Mucosa of stomach (tissue), 1 donor: ENCODE results near the gene EDEM2.
"Not testable (repeated sequence)": the region's sequence is repeated elsewhere in the genome, so short reads cannot be mapped to it uniquely, and the experiment has no call there.

Experiments used
- H3K27me3 ChIP-seq: one replicate; pipeline ENCODE4 v1.7.0; 2013; ENCODE audit warnings: mild to moderate bottlenecking, low read length; ENCODE audit not compliant: control insufficient read depth, insufficient read depth
- H3K36me3 ChIP-seq: one replicate; pipeline ENCODE4 v1.7.0; 2013; ENCODE audit warnings: low read length; ENCODE audit not compliant: control insufficient read depth, insufficient read depth
- H3K4me1 ChIP-seq: one replicate; pipeline ENCODE4 v1.7.0; 2013; ENCODE audit warnings: mild to moderate bottlenecking, low read length; ENCODE audit not compliant: control insufficient read depth, insufficient read depth
- H3K4me3 ChIP-seq: one replicate; pipeline ENCODE4 v1.7.0; 2013; ENCODE audit warnings: low read length
- H3K9ac ChIP-seq: one replicate; pipeline ENCODE4 v1.7.0; 2013; ENCODE audit warnings: mild to moderate bottlenecking, low read length, moderate library complexity
- H3K9me3 ChIP-seq: one replicate; pipeline ENCODE4 v1.7.0; 2013; ENCODE audit warnings: mild to moderate bottlenecking, low read length, moderate library complexity; ENCODE audit not compliant: control insufficient read depth
- donor health status: Pancreatic carcinoma.

Gene EDEM2

GRCh38 chr20:35180266-35180665 lies 33.1 kb upstream of the EDEM2 start:
- Histone ChIP-seq H3K4me3 (no peak overlapping the region), H3K4me1 (no peaks in the 10 kb centered on the region), H3K9me3 (no peaks in the 10 kb centered on the region), H3K36me3 (no peaks in the 10 kb centered on the region), H3K27me3 (no peaks in the 10 kb centered on the region), H3K9ac (no peak overlapping the region)

- H3K4me3 ChIP-seq = no peak overlapping the region
- H3K27me3 ChIP-seq = no peaks in the 10 kb centered on the region
- H3K9ac ChIP-seq = no peak overlapping the region
- H3K4me1 ChIP-seq = peaks cover 1% of the 10 kb centered on the region
- no peaks in the 10 kb centered on the region for H3K36me3 ChIP-seq
- H3K9me3 ChIP-seq = no peaks in the 10 kb centered on the region
Measured at GRCh38 chr20:35179292-35180212, 32.4 kb upstream of the EDEM2 start.

GRCh38 chr20:35176132-35176531 lies 29.0 kb upstream of the EDEM2 start:
- Histone ChIP-seq H3K36me3 (no peaks in the 10 kb centered on the region), H3K27me3 (no peaks in the 10 kb centered on the region), H3K4me1 (peaks cover 20% of the 10 kb centered on the region), H3K4me3 (no peak overlapping the region), H3K9me3 (no peaks in the 10 kb centered on the region), H3K9ac (no peak overlapping the region)

- Histone ChIP-seq H3K27me3 (no peaks in the 10 kb centered on the region), H3K9me3 (no peaks in the 10 kb centered on the region), H3K9ac (no peak overlapping the region)
Measured at GRCh38 chr20:35174458-35175216, 27.5 kb upstream of the EDEM2 start.

GRCh38 chr20:35173576-35174192 lies 26.5 kb upstream of the EDEM2 start:
- Histone ChIP-seq H3K9ac (no peak overlapping the region), H3K27me3 (no peaks in the 10 kb centered on the region), H3K9me3 (no peaks in the 10 kb centered on the region), H3K36me3 (no peaks in the 10 kb centered on the region), H3K4me3 (no peak overlapping the region), H3K4me1 (peaks cover 20% of the 10 kb centered on the region)

More at GRCh38 chr20:35174458-35175216, 27.5 kb upstream of the EDEM2 start:
- H3K36me3 ChIP-seq = no peaks in the 10 kb centered on the region
- peaks cover 20% of the 10 kb centered on the region for H3K4me1 ChIP-seq
- H3K4me3 ChIP-seq = no peak overlapping the region

GRCh38 chr20:35172434-35172806 lies 25.3 kb upstream of the EDEM2 start:
- Histone ChIP-seq H3K4me1 (peaks cover 20% of the 10 kb centered on the region), H3K27me3 (no peaks in the 10 kb centered on the region), H3K36me3 (no peaks in the 10 kb centered on the region), H3K4me3 (peak overlapping the region; percentile 26), H3K9ac (peak overlapping the region; percentile 68), H3K9me3 (no peaks in the 10 kb centered on the region)

GRCh38 chr20:35171753-35172433 lies 24.8 kb upstream of the EDEM2 start, which contains the start of gene PROCR:
Gene PROCR (plus strand): TSS chr20:35172072. CDS start chr20:35172155, 83 bp downstream.
- Histone ChIP-seq H3K27me3 (no peaks in the 10 kb centered on the region), H3K4me3 (peak within 1 kb of the TSS; percentile 26), H3K9ac (peak within 1 kb of the TSS; percentile 68)

GRCh38 chr20:35171438-35171752 lies 24.3 kb upstream of the EDEM2 start:
- peaks cover 20% of the 10 kb centered on the region for H3K4me1 ChIP-seq
- H3K36me3 ChIP-seq = no peaks in the 10 kb centered on the region
- no peaks in the 10 kb centered on the region for H3K27me3 ChIP-seq
- no peak overlapping the region for H3K9ac ChIP-seq
- H3K4me3 ChIP-seq = no peak overlapping the region
- no peaks in the 10 kb centered on the region for H3K9me3 ChIP-seq

More at GRCh38 chr20:35171753-35172433, 24.8 kb upstream of the EDEM2 start, which contains the start of gene PROCR:
- Histone ChIP-seq H3K36me3 (no peaks in the 10 kb centered on the region), H3K9me3 (no peaks in the 10 kb centered on the region), H3K4me1 (peaks cover 20% of the 10 kb centered on the region)

GRCh38 chr20:35168701-35169409 lies 21.7 kb upstream of the EDEM2 start:
- H3K9ac ChIP-seq, H3K27me3 ChIP-seq, H3K36me3 ChIP-seq, H3K9me3 ChIP-seq, H3K4me3 ChIP-seq: not testable (repeated sequence)
- H3K4me1 ChIP-seq = peaks cover 12% of the 10 kb centered on the region

- no peak overlapping the region for H3K4me3 ChIP-seq
Measured at GRCh38 chr20:35167787-35168186, 20.7 kb upstream of the EDEM2 start.

GRCh38 chr20:35166242-35166830 lies 19.2 kb upstream of the EDEM2 start:
- H3K4me3 ChIP-seq = no peak overlapping the region
- H3K27me3 ChIP-seq = no peaks in the 10 kb centered on the region
- H3K9ac ChIP-seq = no peak overlapping the region
- no peaks in the 10 kb centered on the region for H3K9me3 ChIP-seq
- H3K36me3 ChIP-seq = no peaks in the 10 kb centered on the region
- no peaks in the 10 kb centered on the region for H3K4me1 ChIP-seq

More at GRCh38 chr20:35167787-35168186, 20.7 kb upstream of the EDEM2 start:
- H3K9me3 ChIP-seq = no peaks in the 10 kb centered on the region
- no peak overlapping the region for H3K9ac ChIP-seq
- H3K27me3 ChIP-seq = no peaks in the 10 kb centered on the region
- H3K36me3 ChIP-seq = no peaks in the 10 kb centered on the region
- peaks cover 10% of the 10 kb centered on the region for H3K4me1 ChIP-seq
